SK-N-SH (cell line): ENCODE data around the gene TMEM176B.

Experiments used
- EZH2phosphoT487 ChIP-seq: fragments of 200-600 bp; sonication (generic); IDR thresholded peaks from 2 replicates; pipeline ENCODE4 v1.6.1; 2017; ENCODE audit warnings: low read depth, mixed run types, mild to moderate bottlenecking, antibody characterized with exemption, moderate library complexity, borderline replicate concordance
- MXI1 ChIP-seq: IDR thresholded peaks from 2 replicates; pipeline ENCODE4 v1.6.1; 2012; ENCODE audit warnings: mild to moderate bottlenecking, low read depth, low read length, improper control_type of control experiment
- POLR2AphosphoS5 ChIP-seq: IDR thresholded peaks from 2 replicates; pipeline ENCODE4 v1.6.1; 2012; ENCODE audit warnings: low read depth, low read length
- SIN3A ChIP-seq: IDR thresholded peaks from 2 replicates; pipeline ENCODE4 v1.6.1; 2012; ENCODE audit warnings: low read depth, mild to moderate bottlenecking, low read length, moderate library complexity, borderline replicate concordance
- TF ChIP-seq, protein P1 (sequence below): IDR thresholded peaks from 2 replicates; pipeline ENCODE4 v1.4.0; 2012; ENCODE audit warnings: low read depth, borderline replicate concordance
- TF ChIP-seq, protein P2 (sequence below): fragments of 200-600 bp; sonication (generic); IDR thresholded peaks from 2 replicates; pipeline ENCODE4 v1.6.1; 2017; ENCODE audit warnings: antibody characterized with exemption, mild to moderate bottlenecking, moderate library complexity
- TF ChIP-seq, protein P3 (sequence below): IDR thresholded peaks from 2 replicates; pipeline ENCODE4 v1.4.0; 2012; ENCODE audit warnings: low read depth
- TF ChIP-seq, protein P4 (sequence below): IDR thresholded peaks from 2 replicates; pipeline ENCODE4 v1.6.1; 2012; ENCODE audit warnings: mild to moderate bottlenecking, low read depth, low read length, moderate library complexity
- TF ChIP-seq, protein P5 (sequence below): fragments of 150-350 bp; IDR thresholded peaks from 2 replicates; pipeline ENCODE4 v1.6.1; 2017; ENCODE audit warnings: antibody characterized with exemption, low read length, low read depth, borderline replicate concordance

DNA sequence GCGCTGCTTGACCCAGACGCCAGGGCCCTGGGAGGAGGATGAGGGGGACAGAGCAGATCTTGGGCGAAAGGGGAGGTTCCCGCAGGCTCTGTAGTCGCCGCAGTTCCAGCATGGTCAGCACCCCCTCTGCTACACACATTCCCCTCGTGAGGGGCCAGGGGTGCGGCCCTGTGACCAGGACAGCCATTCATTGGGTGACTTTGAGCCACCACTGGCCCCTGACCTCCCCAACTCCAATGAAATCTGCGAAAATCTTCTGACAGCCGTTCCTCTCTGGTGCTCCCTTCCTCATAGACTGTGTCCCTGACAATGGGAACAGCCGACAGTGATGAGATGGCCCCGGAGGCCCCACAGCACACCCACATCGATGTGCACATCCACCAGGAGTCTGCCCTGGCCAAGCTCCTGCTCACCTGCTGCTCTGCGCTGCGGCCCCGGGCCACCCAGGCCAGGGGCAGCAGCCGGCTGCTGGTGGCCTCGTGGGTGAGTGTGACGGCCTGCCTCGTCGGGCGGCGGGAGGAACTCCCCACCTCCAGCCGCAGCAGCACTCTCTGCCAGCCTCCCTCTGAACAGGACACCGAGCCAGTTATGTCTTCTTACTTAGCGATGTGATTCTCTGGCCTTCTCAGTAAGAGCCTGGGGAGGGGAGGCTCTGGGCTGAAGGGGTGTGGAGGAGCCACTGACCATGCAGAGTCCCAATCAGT lies 1.2 kb upstream of the TMEM176B start:
- TF ChIP-seq, protein P1, sequence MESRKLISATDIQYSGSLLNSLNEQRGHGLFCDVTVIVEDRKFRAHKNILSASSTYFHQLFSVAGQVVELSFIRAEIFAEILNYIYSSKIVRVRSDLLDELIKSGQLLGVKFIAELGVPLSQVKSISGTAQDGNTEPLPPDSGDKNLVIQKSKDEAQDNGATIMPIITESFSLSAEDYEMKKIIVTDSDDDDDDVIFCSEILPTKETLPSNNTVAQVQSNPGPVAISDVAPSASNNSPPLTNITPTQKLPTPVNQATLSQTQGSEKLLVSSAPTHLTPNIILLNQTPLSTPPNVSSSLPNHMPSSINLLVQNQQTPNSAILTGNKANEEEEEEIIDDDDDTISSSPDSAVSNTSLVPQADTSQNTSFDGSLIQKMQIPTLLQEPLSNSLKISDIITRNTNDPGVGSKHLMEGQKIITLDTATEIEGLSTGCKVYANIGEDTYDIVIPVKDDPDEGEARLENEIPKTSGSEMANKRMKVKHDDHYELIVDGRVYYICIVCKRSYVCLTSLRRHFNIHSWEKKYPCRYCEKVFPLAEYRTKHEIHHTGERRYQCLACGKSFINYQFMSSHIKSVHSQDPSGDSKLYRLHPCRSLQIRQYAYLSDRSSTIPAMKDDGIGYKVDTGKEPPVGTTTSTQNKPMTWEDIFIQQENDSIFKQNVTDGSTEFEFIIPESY, result no peak
- no peak for TF ChIP-seq MXI1
- TF ChIP-seq, protein P2, sequence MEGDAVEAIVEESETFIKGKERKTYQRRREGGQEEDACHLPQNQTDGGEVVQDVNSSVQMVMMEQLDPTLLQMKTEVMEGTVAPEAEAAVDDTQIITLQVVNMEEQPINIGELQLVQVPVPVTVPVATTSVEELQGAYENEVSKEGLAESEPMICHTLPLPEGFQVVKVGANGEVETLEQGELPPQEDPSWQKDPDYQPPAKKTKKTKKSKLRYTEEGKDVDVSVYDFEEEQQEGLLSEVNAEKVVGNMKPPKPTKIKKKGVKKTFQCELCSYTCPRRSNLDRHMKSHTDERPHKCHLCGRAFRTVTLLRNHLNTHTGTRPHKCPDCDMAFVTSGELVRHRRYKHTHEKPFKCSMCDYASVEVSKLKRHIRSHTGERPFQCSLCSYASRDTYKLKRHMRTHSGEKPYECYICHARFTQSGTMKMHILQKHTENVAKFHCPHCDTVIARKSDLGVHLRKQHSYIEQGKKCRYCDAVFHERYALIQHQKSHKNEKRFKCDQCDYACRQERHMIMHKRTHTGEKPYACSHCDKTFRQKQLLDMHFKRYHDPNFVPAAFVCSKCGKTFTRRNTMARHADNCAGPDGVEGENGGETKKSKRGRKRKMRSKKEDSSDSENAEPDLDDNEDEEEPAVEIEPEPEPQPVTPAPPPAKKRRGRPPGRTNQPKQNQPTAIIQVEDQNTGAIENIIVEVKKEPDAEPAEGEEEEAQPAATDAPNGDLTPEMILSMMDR, result no peak
- TF ChIP-seq, protein P3, sequence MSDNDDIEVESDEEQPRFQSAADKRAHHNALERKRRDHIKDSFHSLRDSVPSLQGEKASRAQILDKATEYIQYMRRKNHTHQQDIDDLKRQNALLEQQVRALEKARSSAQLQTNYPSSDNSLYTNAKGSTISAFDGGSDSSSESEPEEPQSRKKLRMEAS, result no peak
- TF ChIP-seq, protein P4, sequence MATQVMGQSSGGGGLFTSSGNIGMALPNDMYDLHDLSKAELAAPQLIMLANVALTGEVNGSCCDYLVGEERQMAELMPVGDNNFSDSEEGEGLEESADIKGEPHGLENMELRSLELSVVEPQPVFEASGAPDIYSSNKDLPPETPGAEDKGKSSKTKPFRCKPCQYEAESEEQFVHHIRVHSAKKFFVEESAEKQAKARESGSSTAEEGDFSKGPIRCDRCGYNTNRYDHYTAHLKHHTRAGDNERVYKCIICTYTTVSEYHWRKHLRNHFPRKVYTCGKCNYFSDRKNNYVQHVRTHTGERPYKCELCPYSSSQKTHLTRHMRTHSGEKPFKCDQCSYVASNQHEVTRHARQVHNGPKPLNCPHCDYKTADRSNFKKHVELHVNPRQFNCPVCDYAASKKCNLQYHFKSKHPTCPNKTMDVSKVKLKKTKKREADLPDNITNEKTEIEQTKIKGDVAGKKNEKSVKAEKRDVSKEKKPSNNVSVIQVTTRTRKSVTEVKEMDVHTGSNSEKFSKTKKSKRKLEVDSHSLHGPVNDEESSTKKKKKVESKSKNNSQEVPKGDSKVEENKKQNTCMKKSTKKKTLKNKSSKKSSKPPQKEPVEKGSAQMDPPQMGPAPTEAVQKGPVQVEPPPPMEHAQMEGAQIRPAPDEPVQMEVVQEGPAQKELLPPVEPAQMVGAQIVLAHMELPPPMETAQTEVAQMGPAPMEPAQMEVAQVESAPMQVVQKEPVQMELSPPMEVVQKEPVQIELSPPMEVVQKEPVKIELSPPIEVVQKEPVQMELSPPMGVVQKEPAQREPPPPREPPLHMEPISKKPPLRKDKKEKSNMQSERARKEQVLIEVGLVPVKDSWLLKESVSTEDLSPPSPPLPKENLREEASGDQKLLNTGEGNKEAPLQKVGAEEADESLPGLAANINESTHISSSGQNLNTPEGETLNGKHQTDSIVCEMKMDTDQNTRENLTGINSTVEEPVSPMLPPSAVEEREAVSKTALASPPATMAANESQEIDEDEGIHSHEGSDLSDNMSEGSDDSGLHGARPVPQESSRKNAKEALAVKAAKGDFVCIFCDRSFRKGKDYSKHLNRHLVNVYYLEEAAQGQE, result no peak
- TF ChIP-seq SIN3A, result no peak
- no peak for TF ChIP-seq EZH2phosphoT487
- TF ChIP-seq, protein P5, sequence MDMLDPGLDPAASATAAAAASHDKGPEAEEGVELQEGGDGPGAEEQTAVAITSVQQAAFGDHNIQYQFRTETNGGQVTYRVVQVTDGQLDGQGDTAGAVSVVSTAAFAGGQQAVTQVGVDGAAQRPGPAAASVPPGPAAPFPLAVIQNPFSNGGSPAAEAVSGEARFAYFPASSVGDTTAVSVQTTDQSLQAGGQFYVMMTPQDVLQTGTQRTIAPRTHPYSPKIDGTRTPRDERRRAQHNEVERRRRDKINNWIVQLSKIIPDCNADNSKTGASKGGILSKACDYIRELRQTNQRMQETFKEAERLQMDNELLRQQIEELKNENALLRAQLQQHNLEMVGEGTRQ, result no peak
- TF ChIP-seq POLR2AphosphoS5, result no peak
